ENCODE results near the gene SPEG. TPM values are rescaled to one million over a fixed set of nuclear protein-coding genes. Genes with fewer than 3 reads are reported as not detected.

SPEG gene
- total and polyA plus RNA-seq, 2 of the 13 experiments (the other 11 are each of a cell fraction or from before 2014, with no cell fraction given), result 0.18 to 0.24 TPM

- BruUV-seq (replicated peaks), result no TSS peak
- H3K4me1 ChIP-seq (ENCODE audit: insufficient read depth, low read length), result peaks cover 56% of the 10 kb centered on the region
- no peaks in the 10 kb centered on the region for H3K9me3 ChIP-seq (ENCODE audit: low read length)
- H3K36me3 ChIP-seq (replicated peaks in 1 of 2; ENCODE audit: control insufficient read depth in 1 of 2, insufficient read depth in 2 of 2, low read length in 2 of 2), result peaks cover 3 to 9% of the 10 kb centered on the region in 2 experiments; a peak in 4 of 5 replicates
- ChIA-PET CTCF (ENCODE audit: low intra/inter-chr PET ratio, low total read pairs) (no interaction called here), POLR2A (interaction anchor here (0.8 to 4.4 kb wide), 20 partner anchors 12 to 497 kb away, joined by 3 to 94 read pairs (median 8); partner anchors contain the start of genes ASIC4, CHPF, DNAJB2 and DNPEP)
- peaks cover 6 to 35% of the 10 kb centered on the region in 2 experiments; a peak in 4 of 5 replicates for H3K27me3 ChIP-seq (ENCODE audit: control insufficient read depth in 1 of 2, insufficient read depth in 2 of 2, low read length in 2 of 2)
- H3K79me2 ChIP-seq (ENCODE audit: insufficient read depth, low read length), result peaks cover 12% of the 10 kb centered on the region
- intact Hi-C loops (cut with micrococcal nuclease; ENCODE audit: unreplicated experiment) (loop anchor here (5.0 kb wide), 2 partner anchors 98 to 112 kb away; partner anchors contain the start of genes DNPEP and STK11IP), in situ Hi-C loops (cut with HindIII; ENCODE audit: extremely low pct_ligation_motif_present, low pct_unique_long_range_greater_than_20kb) (no loop called here)
- no peaks in the 10 kb centered on the region for H4K20me1 ChIP-seq (ENCODE audit: insufficient read depth, low read length)
- peak overlapping the region; percentile 96 for H3K9ac ChIP-seq (ENCODE audit: insufficient read depth, low read depth, low read length)
- no peak for ATAC-seq
- peak overlapping the region; percentile 79 to 93 (median 89) for H3K4me3 ChIP-seq (replicated peaks in 1 of 3; ENCODE audit: insufficient read depth in 1 of 3, low read depth in 2 of 3, low read length in 3 of 3)
- 0% methylated on average over 3 of the region's 3 CpGs for WGBS (ENCODE audit: low lambda C conversion rate)
- no peak for FAIRE-seq
- H3K4me2 ChIP-seq (ENCODE audit: low read depth, low read length), result peak overlapping the region; percentile 97
- no peak overlapping the region for H2AFZ ChIP-seq (ENCODE audit: low read length)
- no peak for DNase-seq (ENCODE audit: low spot score)
- H3K27ac ChIP-seq (ENCODE audit: extremely low read length, insufficient read depth, low read length), result peak overlapping the region; percentile 70
- TF ChIP-seq BCLAF1 (IDR thresholded peaks at IDR 0.05), result no peak
- TF ChIP-seq PITX1 (CRISPR knock-in tag; IDR thresholded peaks at IDR 0.05), result no peak
- no peak for TF ChIP-seq ETS1 (CRISPR knock-in tag; IDR thresholded peaks at IDR 0.05)
- no peak for TF ChIP-seq HDAC6 (IDR thresholded peaks at IDR 0.05; ENCODE audit: low read depth, low read length)
- no peak for TF ChIP-seq PAF1 (CRISPR knock-in tag; IDR thresholded peaks at IDR 0.05)
- TF ChIP-seq GATAD2A (CRISPR knock-in tag; IDR thresholded peaks at IDR 0.05), result no peak
- TF ChIP-seq ZSCAN30 (CRISPR knock-in tag; IDR thresholded peaks at IDR 0.05), result peak; percentile 17; the same call in 1 of the 2 replicates
- TF ChIP-seq MAFG (CRISPR knock-in tag; IDR thresholded peaks at IDR 0.05), result no peak
- no peak for TF ChIP-seq SP4 (CRISPR knock-in tag; IDR thresholded peaks at IDR 0.05)
- TF ChIP-seq ATF7 (IDR thresholded peaks at IDR 0.05), result no peak
- no peak for TF ChIP-seq ATF7 (CRISPR knock-in tag; IDR thresholded peaks at IDR 0.05)
- TF ChIP-seq MBNL3 (CRISPR knock-in tag; conservative IDR thresholded peaks at IDR 0.05), result no peak
- TF ChIP-seq ZHX2 (IDR thresholded peaks at IDR 0.05; ENCODE audit: low read depth), result no peak
- no peak for TF ChIP-seq ZHX2 (CRISPR knock-in tag; IDR thresholded peaks at IDR 0.05; ENCODE audit: borderline replicate concordance)
- peak; percentile 58; the same call in 1 of the 2 replicates for TF ChIP-seq ZNF446 (CRISPR knock-in tag; IDR thresholded peaks at IDR 0.05)
- TF ChIP-seq NKX3-1 (CRISPR knock-in tag; IDR thresholded peaks at IDR 0.05), result no peak
Observed at GRCh38 chr2:219499058-219499307, 64.3 kb downstream of the SPEG start.
